HG03139 (cell line): ENCODE measurements around the gene GNG10.
"Not testable (repeated sequence)": the region's sequence is repeated elsewhere in the genome, so short reads cannot be mapped to it uniquely, and the experiment has no call there.

Experiments used
- ATAC-seq: cut with Tn5 transposase; IDR thresholded peaks from one replicate; pipeline ENCODE4 v1.9.1; 2021; ENCODE audit not compliant: unreplicated experiment

GNG10 gene

GRCh38 chr9:111648066-111648465 is 13.3 kb upstream of the GNG10 start:
- no peak for ATAC-seq

GRCh38 chr9:111649016-111649415 is 12.4 kb upstream of the GNG10 start:
- no peak for ATAC-seq

GRCh38 chr9:111657051-111657450 is 4.4 kb upstream of the GNG10 start:
- ATAC-seq = no peak

- ATAC-seq = no peak
These were observed 2.5 kb upstream of the GNG10 start for GRCh38 chr9:111658943-111659342.

- ATAC-seq = no peak
These were observed 1.7 kb upstream of the GNG10 start for GRCh38 chr9:111659691-111660090.

- peak; percentile 24 for ATAC-seq
These were observed 557 bp downstream of the GNG10 start for GRCh38 chr9:111661802-111662521.

- no peak for ATAC-seq
These were observed 1.3 kb downstream of the GNG10 start for GRCh38 chr9:111662576-111663300.

- ATAC-seq = no peak
These were observed 2.0 kb downstream of the GNG10 start for GRCh38 chr9:111663301-111663823.

GRCh38 chr9:111668026-111668573 is 6.7 kb downstream of the GNG10 start:
- ATAC-seq = no peak

GRCh38 chr9:111668601-111669000 is 7.2 kb downstream of the GNG10 start:
- ATAC-seq = not testable (repeated sequence)

GRCh38 chr9:111674319-111674718 is 12.9 kb downstream of the GNG10 start:
- ATAC-seq = no peak

GRCh38 chr9:111676116-111676515 is 14.7 kb downstream of the GNG10 start:
- ATAC-seq = no peak

GRCh38 chr9:111678293-111678692 is 16.9 kb downstream of the GNG10 start:
- ATAC-seq = no peak

GRCh38 chr9:111679199-111679598 is 17.8 kb downstream of the GNG10 start:
- ATAC-seq = no peak

- no peak for ATAC-seq
These were observed 22.0 kb downstream of the GNG10 start for GRCh38 chr9:111683392-111683791.

- ATAC-seq = no peak
These were observed 30.4 kb downstream of the GNG10 start for GRCh38 chr9:111691672-111692329.

- ATAC-seq = no peak
These were observed 35.4 kb downstream of the GNG10 start for GRCh38 chr9:111696796-111697195.

- ATAC-seq = no peak
These were observed 39.4 kb downstream of the GNG10 start for GRCh38 chr9:111700776-111701175.

GRCh38 chr9:111704503-111704902 is 43.1 kb downstream of the GNG10 start:
- ATAC-seq = no peak

GRCh38 chr9:111711548-111711947 is 50.1 kb downstream of the GNG10 start:
- no peak for ATAC-seq

- no peak for ATAC-seq
These were observed 51.0 kb downstream of the GNG10 start for GRCh38 chr9:111712369-111712768.
